ENCODE data around the gene TM4SF5.
"Not testable (repeated sequence)": the region's sequence is repeated elsewhere in the genome, so short reads cannot be mapped to it uniquely, and the experiment has no call there.

The TM4SF5 gene

DNA sequence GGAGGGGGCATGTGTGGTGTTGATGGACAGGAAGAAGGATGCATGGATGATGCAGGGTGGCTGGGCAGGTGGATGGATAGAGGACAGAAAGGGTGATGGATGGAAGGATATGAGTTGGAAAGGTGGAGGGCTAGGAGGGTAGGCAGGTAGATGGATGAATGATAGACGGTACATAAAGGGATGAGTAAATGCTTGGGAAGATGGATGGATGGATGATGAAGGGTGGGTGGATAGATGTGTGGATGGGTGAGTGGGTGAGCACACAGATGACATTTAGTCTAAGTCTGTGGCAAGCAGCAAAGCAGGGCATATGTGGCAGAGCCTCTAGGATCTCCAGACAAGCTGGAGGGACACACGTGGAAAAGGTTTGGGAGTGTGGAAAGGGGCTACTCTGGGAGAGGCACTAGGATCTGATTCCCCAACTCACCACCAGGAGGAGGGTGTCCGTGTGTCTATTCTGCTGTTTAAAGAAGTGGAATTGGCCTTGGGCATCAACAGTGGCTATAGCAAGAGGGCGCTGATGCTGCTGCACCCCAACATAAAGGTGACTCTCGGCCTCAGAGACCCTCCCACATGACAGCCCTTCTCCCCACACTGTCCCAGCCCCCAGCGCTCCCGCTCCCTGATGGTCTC lies 43.5 kb downstream of the TM4SF5 start:
- Mint-ChIP-seq H3K36me3 (peaks cover 7% of the 10 kb centered on the region), H3K27me3 (no peaks in the 10 kb centered on the region), H3K9me3 (no peaks in the 10 kb centered on the region), H3K4me3 (no peak overlapping the region), H3K4me1 (no peaks in the 10 kb centered on the region), H3K27ac (no peak overlapping the region)
- no peak for DNase-seq
- CTCF ChIA-PET = no interaction called here

DNA sequence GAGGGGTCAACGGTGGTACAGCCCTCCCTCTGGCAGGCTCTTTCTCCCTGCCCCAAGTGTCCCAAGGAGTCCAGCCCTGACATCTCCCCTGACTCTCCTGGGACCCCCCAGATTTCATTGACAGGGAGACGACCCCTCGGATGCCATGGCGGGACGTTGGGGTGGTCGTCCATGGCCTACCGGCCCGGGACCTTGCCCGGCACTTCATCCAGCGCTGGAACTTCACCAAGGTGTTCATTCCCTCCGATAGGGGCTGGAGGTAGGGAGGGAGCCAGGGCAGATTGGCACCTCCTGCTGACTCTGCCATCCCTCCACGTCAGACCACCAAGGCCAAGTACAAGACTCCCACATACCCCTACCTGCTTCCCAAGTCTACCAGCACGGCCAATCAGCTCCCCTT lies 45.1 kb downstream of the TM4SF5 start:
- no peaks in the 10 kb centered on the region for H3K9me3 Mint-ChIP-seq
- no peak overlapping the region for H3K4me3 Mint-ChIP-seq
- CTCF ChIA-PET = no interaction called here
- no peak for DNase-seq
- no peaks in the 10 kb centered on the region for H3K27me3 Mint-ChIP-seq
- H3K4me1 Mint-ChIP-seq = no peaks in the 10 kb centered on the region
- H3K27ac Mint-ChIP-seq = no peak overlapping the region
- H3K36me3 Mint-ChIP-seq = peaks cover 2% of the 10 kb centered on the region

DNA sequence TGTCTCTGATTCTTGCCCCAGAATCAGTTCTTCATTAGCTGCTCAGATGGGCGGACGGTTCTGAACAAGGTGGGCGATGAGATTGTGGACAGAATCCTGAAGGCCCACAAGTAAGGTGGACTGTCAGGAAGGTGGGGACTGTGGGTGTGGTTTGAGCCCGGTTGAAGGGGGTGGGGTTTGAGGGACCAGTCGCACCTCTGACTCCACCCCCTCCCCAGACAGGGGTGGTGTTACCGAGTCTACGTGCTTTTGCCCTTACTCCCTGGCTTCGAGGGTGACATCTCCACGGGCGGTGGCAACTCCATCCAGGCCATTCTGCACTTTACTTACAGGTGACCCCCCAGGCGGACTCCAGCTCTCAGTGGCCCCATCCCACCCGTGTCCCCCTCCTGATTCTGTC lies 46.6 kb downstream of the TM4SF5 start:
- DNase-seq = no peak
- H3K27me3 Mint-ChIP-seq = no peaks in the 10 kb centered on the region
- H3K36me3 Mint-ChIP-seq = peaks cover 2% of the 10 kb centered on the region
- no peak overlapping the region for H3K27ac Mint-ChIP-seq
- no peaks in the 10 kb centered on the region for H3K4me1 Mint-ChIP-seq
- CTCF ChIA-PET = no interaction called here
- H3K9me3 Mint-ChIP-seq = no peaks in the 10 kb centered on the region
- no peak overlapping the region for H3K4me3 Mint-ChIP-seq

DNA sequence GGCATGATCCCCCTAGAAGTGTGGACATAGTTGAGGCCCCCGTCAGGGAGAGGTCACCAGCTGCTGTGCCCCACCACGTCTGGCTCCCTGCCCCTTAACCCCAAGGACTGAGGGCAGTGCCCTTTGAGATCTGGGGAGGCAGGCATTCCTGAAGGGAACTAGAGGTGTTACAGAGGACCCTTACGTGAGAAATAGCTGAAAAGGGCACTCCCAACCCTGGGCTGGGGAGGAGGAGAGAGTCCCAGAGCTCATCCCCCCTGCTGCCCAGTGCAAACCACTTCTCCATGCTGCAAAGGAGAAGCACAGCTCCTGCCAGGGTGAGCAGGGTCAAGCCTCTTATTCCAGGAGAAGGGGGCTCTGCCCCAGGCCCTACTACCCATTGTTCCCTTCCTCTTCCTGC lies 51.1 kb downstream of the TM4SF5 start:
- DNase-seq = no peak
- no peak overlapping the region for H3K27ac Mint-ChIP-seq
- no peak overlapping the region for H3K4me3 Mint-ChIP-seq
- no peaks in the 10 kb centered on the region for H3K36me3 Mint-ChIP-seq
- peaks cover 8% of the 10 kb centered on the region for H3K27me3 Mint-ChIP-seq
- H3K9me3 Mint-ChIP-seq = no peaks in the 10 kb centered on the region
- CTCF ChIA-PET = no interaction called here
- H3K4me1 Mint-ChIP-seq = no peaks in the 10 kb centered on the region

DNA sequence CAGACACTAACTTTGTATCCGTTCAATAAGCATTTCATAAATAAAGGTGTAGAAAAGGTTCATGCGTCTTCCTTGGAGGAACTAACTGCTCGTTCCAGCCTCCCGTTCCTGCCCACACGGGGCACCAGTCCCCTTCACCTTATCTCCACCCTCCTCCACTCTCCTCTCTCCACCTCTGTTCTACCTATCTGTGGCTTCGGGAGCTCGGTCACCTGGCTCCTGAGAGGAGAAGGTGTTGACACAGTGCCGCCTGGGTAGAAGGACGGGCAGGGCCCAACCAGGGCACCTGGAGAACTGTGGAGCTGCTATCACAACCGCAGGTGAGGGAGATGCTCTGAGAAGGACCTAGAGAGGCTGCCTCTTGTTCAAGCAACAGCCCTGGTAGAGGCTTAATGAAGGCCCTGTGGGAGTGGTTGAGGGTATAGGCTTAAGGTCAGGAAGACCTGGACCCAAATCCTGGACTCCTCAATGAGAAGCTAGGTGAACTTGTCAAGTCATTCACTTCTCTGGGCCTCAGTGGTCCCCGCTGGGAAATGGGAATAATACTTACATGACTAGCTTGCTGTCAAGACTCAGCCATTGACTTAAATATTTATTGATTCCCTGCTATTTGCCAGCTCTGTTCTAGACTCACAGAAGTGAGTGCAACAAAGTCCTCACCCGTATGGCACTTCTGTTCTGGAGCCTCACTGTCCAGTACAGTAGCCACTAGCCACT lies 51.8 kb downstream of the TM4SF5 start:
- H3K9me3 Mint-ChIP-seq = no peaks in the 10 kb centered on the region
- no peaks in the 10 kb centered on the region for H3K36me3 Mint-ChIP-seq
- H3K4me3 Mint-ChIP-seq = no peak overlapping the region
- CTCF ChIA-PET = no interaction called here
- peaks cover 8% of the 10 kb centered on the region for H3K27me3 Mint-ChIP-seq
- H3K4me1 Mint-ChIP-seq = no peaks in the 10 kb centered on the region
- DNase-seq = no peak
- H3K27ac Mint-ChIP-seq = no peak overlapping the region

DNA sequence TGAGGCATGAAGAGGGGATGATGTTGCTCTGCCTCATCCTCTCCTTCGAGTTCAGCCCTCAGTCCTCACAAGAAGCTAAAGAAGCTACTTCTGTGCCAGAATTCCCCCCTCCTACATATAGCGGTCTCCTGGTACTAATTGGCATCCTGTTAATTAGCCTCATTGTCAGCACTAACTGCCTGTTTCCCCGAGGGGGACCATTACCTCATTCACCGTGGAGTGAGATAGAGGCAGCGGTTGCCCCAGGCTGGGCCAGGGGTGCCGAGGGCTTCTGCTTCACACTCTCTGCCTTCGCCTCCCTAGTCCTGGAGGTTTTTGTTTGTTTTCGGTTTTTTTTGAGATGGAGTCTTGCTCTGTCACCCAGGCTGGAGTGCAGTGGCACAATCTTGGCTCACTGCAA lies 55.7 kb downstream of the TM4SF5 start:
- CTCF ChIA-PET = no interaction called here
- Mint-ChIP-seq H3K36me3 (no peaks in the 10 kb centered on the region), H3K9me3 (no peaks in the 10 kb centered on the region), H3K4me3 (no peak overlapping the region), H3K27me3 (peaks cover 16% of the 10 kb centered on the region), H3K27ac (no peak overlapping the region), H3K4me1 (no peaks in the 10 kb centered on the region)
- no peak for DNase-seq

DNA sequence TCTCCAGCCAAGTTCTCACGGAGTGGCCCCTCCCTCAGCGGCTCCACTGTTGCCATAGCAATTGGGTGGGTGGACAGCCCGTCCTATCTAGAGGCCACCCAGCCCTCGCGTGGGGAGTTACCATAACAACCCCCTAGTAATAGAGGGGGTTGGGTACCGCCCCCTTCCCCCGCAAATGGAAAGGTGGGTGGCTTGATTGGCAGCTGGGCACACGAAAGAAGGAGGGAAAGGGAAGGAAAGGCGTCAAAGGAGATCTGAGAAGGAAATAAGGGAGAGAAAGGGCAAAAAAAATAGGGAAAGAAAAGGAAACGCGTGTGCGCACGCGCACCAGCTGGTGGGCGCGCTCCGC lies 61.1 kb downstream of the TM4SF5 start:
- CTCF ChIA-PET, H3K36me3 Mint-ChIP-seq: not testable (repeated sequence)

More for the DNA sequence above, 61.1 kb downstream of the TM4SF5 start:
- H3K27ac Mint-ChIP-seq = peak overlapping the region; percentile 85
- not testable (repeated sequence) for DNase-seq, H3K27me3 Mint-ChIP-seq, H3K9me3 Mint-ChIP-seq
- H3K4me1 Mint-ChIP-seq = peaks cover 32% of the 10 kb centered on the region
- peak overlapping the region; percentile 81 for H3K4me3 Mint-ChIP-seq
